SK-N-SH (cell line): ENCODE measurements around the gene RFNG. TPM values are rescaled to one million over a fixed set of nuclear protein-coding genes. Genes with fewer than 3 reads are reported as not detected.

Source experiments
- CTCF ChIA-PET: fragments of 300-600, 350-600 bp; formaldehyde crosslinking; extraction: SDS; loops from one replicate; lab custom pipeline; 2021; lab: Yijun Ruan, JAX
- POLR2A ChIA-PET: fragments of 350-600 bp; sonication (Branson Sonifier 250); formaldehyde crosslinking; extraction: SDS; loops from one replicate; lab custom pipeline; 2020; ENCODE audit warnings: antibody characterized with exemption, inconsistent platforms; lab: Yijun Ruan, JAX
- DNase-seq: peaks from one replicate; pipeline ENCODE4 v3.0.0; 2012
- H2AFZ ChIP-seq: fragments of 200-600 bp; sonication (generic); 2 replicates; pipeline ENCODE4 v1.8.1; 2016; ENCODE audit warnings: antibody characterized with exemption, mild to moderate bottlenecking, low read depth
- H3F3A ChIP-seq: fragments of 200-600 bp; sonication (generic); replicated peaks from 2 replicates; pipeline ENCODE3; 2016; ENCODE audit warnings: antibody characterized with exemption, mild to moderate bottlenecking; ENCODE audit not compliant: insufficient read depth
- H3K27ac ChIP-seq, 2 experiments: fragments of 200-500 bp in 1 of 2; fragments of 200-600 bp in 1 of 2; sonication (Bioruptor generic) in 1 of 2; sonication (generic), shearing (Covaris generic) in 1 of 2; 2 replicates each; pipeline versions ENCODE4 v1.5.1 to v1.6.1; 2014 to 2016; ENCODE audit warnings: low read depth in 2 of 2, inconsistent platforms in 1 of 2, low read length in 1 of 2, mild to moderate bottlenecking in 1 of 2, mixed read lengths in 1 of 2
- H3K27me3 ChIP-seq: fragments of 200-600 bp; sonication (generic), shearing (Covaris generic); 2 replicates; pipeline ENCODE4 v1.6.1; 2016; ENCODE audit warnings: mixed run types; ENCODE audit not compliant: insufficient read depth
- H3K36me3 ChIP-seq, 2 experiments: fragments of 200-500 bp in 1 of 2; fragments of 200-600 bp in 1 of 2; sonication (Bioruptor generic) in 1 of 2; sonication (generic) in 1 of 2; replicated peaks in 1 of 2; 2 replicates each; pipeline versions ENCODE3 to v1.5.1; 2014 to 2016; ENCODE audit warnings: low read length in 1 of 2, mild to moderate bottlenecking in 1 of 2; ENCODE audit not compliant: insufficient read depth in 2 of 2, control insufficient read depth in 1 of 2
- H3K4me1 ChIP-seq, 2 experiments: fragments of 200-500 bp in 1 of 2; fragments of 200-600 bp in 1 of 2; sonication (Bioruptor generic) in 1 of 2; sonication (generic), shearing (Covaris generic) in 1 of 2; 2 replicates each; pipeline versions ENCODE4 v1.5.1 to v1.6.1; 2014 to 2016; ENCODE audit warnings: low read depth in 1 of 2, low read length in 1 of 2, mixed run types in 1 of 2; ENCODE audit not compliant: insufficient read depth in 2 of 2, control insufficient read depth in 1 of 2
- H3K4me2 ChIP-seq: fragments of 200-600 bp; sonication (generic), shearing (Covaris generic); 2 replicates; pipeline ENCODE4 v1.6.1; 2017; ENCODE audit warnings: mixed run types
- H3K4me3 ChIP-seq, 2 experiments: fragments of 200-500 bp in 1 of 2; fragments of 200-600 bp in 1 of 2; sonication (Bioruptor generic) in 1 of 2; sonication (generic), shearing (Covaris generic) in 1 of 2; 2 replicates each; pipeline versions ENCODE4 v1.5.1 to v1.8.1; 2014 to 2016; ENCODE audit warnings: low read depth in 2 of 2, inconsistent platforms in 1 of 2, low read length in 1 of 2, mild to moderate bottlenecking in 1 of 2, mixed read lengths in 1 of 2, moderate library complexity in 1 of 2
- H3K79me2 ChIP-seq: fragments of 200-600 bp; sonication (generic); 2 replicates; pipeline ENCODE4 v1.8.1; 2017; ENCODE audit warnings: mild to moderate bottlenecking; ENCODE audit not compliant: insufficient read depth
- H3K9ac ChIP-seq: fragments of 200-600 bp; sonication (generic); 2 replicates; pipeline ENCODE4 v1.6.1; 2017; ENCODE audit warnings: mixed run types
- H3K9me2 ChIP-seq: fragments of 200-600 bp; sonication (generic); 2 replicates; pipeline ENCODE4 v1.6.1; 2017; ENCODE audit warnings: mixed run types
- H3K9me3 ChIP-seq: fragments of 200-600 bp; sonication (generic); 2 replicates; pipeline ENCODE4 v1.6.1; 2017; ENCODE audit warnings: mixed run types, mild to moderate bottlenecking, moderate library complexity
- H4K20me1 ChIP-seq: fragments of 200-600 bp; sonication (generic); 2 replicates; pipeline ENCODE4 v1.6.1; 2017; ENCODE audit warnings: mild to moderate bottlenecking, mixed run types; ENCODE audit not compliant: insufficient read depth
- EZH2phosphoT487 ChIP-seq: fragments of 200-600 bp; sonication (generic); IDR thresholded peaks from 2 replicates; pipeline ENCODE4 v1.6.1; 2017; ENCODE audit warnings: low read depth, mixed run types, mild to moderate bottlenecking, antibody characterized with exemption, moderate library complexity, borderline replicate concordance
- FOSL2 ChIP-seq: IDR thresholded peaks from 2 replicates; pipeline ENCODE4 v1.4.0; 2012; ENCODE audit warnings: low read depth, mild to moderate bottlenecking, moderate library complexity, borderline replicate concordance
- FOXJ3 ChIP-seq: sonication (generic); formaldehyde crosslinking; IDR thresholded peaks from 2 replicates; pipeline ENCODE4 v1.5.1; 2020; ENCODE audit warnings: mild to moderate bottlenecking, missing genetic modification reagents
- FOXM1 ChIP-seq: IDR thresholded peaks from 2 replicates; pipeline ENCODE4 v1.4.0; 2012; ENCODE audit warnings: low read depth, mild to moderate bottlenecking
- GABPA ChIP-seq: IDR thresholded peaks from 2 replicates; pipeline ENCODE4 v1.4.0; 2012; ENCODE audit warnings: low read depth, mild to moderate bottlenecking
- IRF3 ChIP-seq: fragments of 150-350 bp; IDR thresholded peaks from 2 replicates; pipeline ENCODE4 v1.6.1; 2016; ENCODE audit warnings: mild to moderate bottlenecking, low read depth, low read length
- JUND ChIP-seq: IDR thresholded peaks from 2 replicates; pipeline ENCODE4 v1.4.0; 2012
- MAX ChIP-seq: IDR thresholded peaks from 2 replicates; pipeline ENCODE4 v1.4.0; 2012; ENCODE audit warnings: low read depth
- POLR2AphosphoS5 ChIP-seq: IDR thresholded peaks from 2 replicates; pipeline ENCODE4 v1.6.1; 2012; ENCODE audit warnings: low read depth, low read length
- RCOR1 ChIP-seq: fragments of 150-350 bp; IDR thresholded peaks from 2 replicates; pipeline ENCODE4 v1.6.1; 2017; ENCODE audit warnings: antibody characterized with exemption, low read length
- TCF12 ChIP-seq: IDR thresholded peaks from 2 replicates; pipeline ENCODE4 v1.4.0; 2012
- TEAD4 ChIP-seq: IDR thresholded peaks from 2 replicates; pipeline ENCODE4 v1.4.0; 2012; ENCODE audit warnings: mild to moderate bottlenecking, borderline replicate concordance; ENCODE audit not compliant: insufficient read depth
- USF1 ChIP-seq: IDR thresholded peaks from 2 replicates; pipeline ENCODE4 v1.4.0; 2012; ENCODE audit warnings: low read depth, borderline replicate concordance
- YY1 ChIP-seq: IDR thresholded peaks from 2 replicates; pipeline ENCODE4 v1.4.0; 2012; ENCODE audit warnings: low read depth, mild to moderate bottlenecking
- ZBTB33 ChIP-seq: IDR thresholded peaks from 2 replicates; pipeline ENCODE4 v1.4.0; 2012; ENCODE audit warnings: low read depth, borderline replicate concordance
- WGBS: methylation state at CpG from one replicate; pipeline ENCODE4 v1.1.6; 2017; ENCODE audit warnings: low lambda C conversion rate; 5-methylcytosine and 5-hydroxymethylcytosine counted together
- polyA plus RNA-seq, 3 experiments: library from polyadenylated mRNA; depleted of rRNA; stranded (reverse); fragments of >200 nt; gene quantifications; 2 replicates each; pipeline ENCODE4 v1.2.3, GENCODE V29; 2012

The RFNG gene
- polyA plus RNA-seq, 1 of the 3 experiments (the other 2 are of a cell fraction): 68.6 TPM

- no peaks in the 10 kb centered on the region for H3K9me3 ChIP-seq
- H3K9ac ChIP-seq: no peak overlapping the region
- TF ChIP-seq USF1: no peak
- no peak for TF ChIP-seq GABPA
- TF ChIP-seq TCF12: no peak
- no peak for TF ChIP-seq POLR2AphosphoS5
- TF ChIP-seq ZBTB33: no peak
- TF ChIP-seq YY1: no peak
- no peak for TF ChIP-seq FOSL2
- TF ChIP-seq MAX: no peak
- no peak for TF ChIP-seq IRF3
- TF ChIP-seq FOXM1: no peak
- no peak for TF ChIP-seq EZH2phosphoT487
- TF ChIP-seq RCOR1: no peak
- no peak for TF ChIP-seq TEAD4
- no peak for TF ChIP-seq FOXJ3 (CRISPR knock-in tag)
- no peak for TF ChIP-seq JUND
- H3K4me1 ChIP-seq: peaks cover 5 to 29% of the 10 kb centered on the region in 2 experiments; a peak in 2 of 4 replicates
- ChIA-PET POLR2A (interaction anchor here (1.2 to 1.4 kb wide), 2 partner anchors 9 to 206 kb away, joined by 3 read pairs; partner anchors contain the start of gene DCXR), CTCF (interaction anchor here (1.3 to 35.7 kb wide), 22 partner anchors 8 to 207 kb away, joined by 3 to 1216 read pairs (median 16); partner anchors contain the start of genes ASPSCR1, CENPX, DCXR and DUS1L)
- H3K36me3 ChIP-seq: peaks cover 5 to 9% of the 10 kb centered on the region in 2 experiments
- no peak overlapping the region for H3K4me3 ChIP-seq
- WGBS: 97% methylated on average over 9 of the region's 9 CpGs
- H3K27me3 ChIP-seq: no peaks in the 10 kb centered on the region
- H3F3A ChIP-seq: peaks cover 20% of the 10 kb centered on the region
- no peak for DNase-seq
- no peak overlapping the region for H3K4me2 ChIP-seq
- H3K79me2 ChIP-seq: peaks cover 5% of the 10 kb centered on the region; the same call in 1 of the 2 replicates
- H2AFZ ChIP-seq: no peak overlapping the region
- no peaks in the 10 kb centered on the region for H3K9me2 ChIP-seq
- peaks cover 4% of the 10 kb centered on the region; the same call in 1 of the 2 replicates for H4K20me1 ChIP-seq
- H3K27ac ChIP-seq: no peak overlapping the region
Measured at GRCh38 chr17:82028966-82029365, 22.6 kb downstream of the RFNG start.
